GM13977 (cell line): Measurements from ENCODE around the gene FBXL15.

ENCODE experiments used
- DNase-seq: peaks from one replicate; pipeline ENCODE4 v3.0.0; 2012; ENCODE audit warnings: low spot score
- in situ Hi-C: fragments of 300-500 bp; cut with MboI; formaldehyde crosslinking; loops from one replicate; pipeline ENCODE4 v1.12.0; 2022; ENCODE audit warnings: low sequenced_read_pairs, low pct_unique_long_range_greater_than_20kb, mixed read lengths, inconsistent platforms; ENCODE audit not compliant: unreplicated experiment
- TF ChIP-seq, protein P1 (sequence below): IDR thresholded peaks from 2 replicates; pipeline ENCODE4 v1.5.1; 2012; ENCODE audit warnings: mild to moderate bottlenecking, control low read depth; ENCODE audit not compliant: insufficient read depth; ENCODE audit errors: extremely low read depth, missing control alignments

The FBXL15 gene

DNA sequence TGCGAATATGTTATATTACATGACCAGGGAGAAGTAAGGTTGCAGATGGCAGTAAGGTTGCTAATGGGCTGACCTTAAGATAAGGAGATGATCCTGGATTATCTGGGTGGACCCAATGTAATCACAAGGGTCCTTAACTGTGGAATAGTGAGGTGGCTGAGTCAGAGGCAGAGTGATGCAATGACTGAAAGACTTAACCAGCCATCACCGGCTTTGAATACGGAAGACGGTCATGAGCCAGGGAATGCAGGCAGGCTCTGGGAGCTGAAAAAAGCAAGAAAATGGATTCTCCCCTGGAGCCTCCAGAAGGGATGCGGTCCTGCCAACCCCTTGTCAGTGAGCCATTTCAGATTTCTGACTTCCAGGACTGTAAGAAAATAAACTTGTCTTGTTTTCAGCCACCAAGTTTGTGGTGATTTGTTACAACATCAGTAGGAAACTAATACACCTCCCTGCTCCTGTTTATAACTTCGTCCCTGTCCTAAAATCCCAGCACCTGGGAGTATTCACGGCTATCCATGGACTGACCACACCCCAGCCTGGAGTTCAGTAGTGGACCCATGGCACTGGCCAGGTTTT is 35.3 kb downstream of the FBXL15 start:
- TF ChIP-seq, protein P1, sequence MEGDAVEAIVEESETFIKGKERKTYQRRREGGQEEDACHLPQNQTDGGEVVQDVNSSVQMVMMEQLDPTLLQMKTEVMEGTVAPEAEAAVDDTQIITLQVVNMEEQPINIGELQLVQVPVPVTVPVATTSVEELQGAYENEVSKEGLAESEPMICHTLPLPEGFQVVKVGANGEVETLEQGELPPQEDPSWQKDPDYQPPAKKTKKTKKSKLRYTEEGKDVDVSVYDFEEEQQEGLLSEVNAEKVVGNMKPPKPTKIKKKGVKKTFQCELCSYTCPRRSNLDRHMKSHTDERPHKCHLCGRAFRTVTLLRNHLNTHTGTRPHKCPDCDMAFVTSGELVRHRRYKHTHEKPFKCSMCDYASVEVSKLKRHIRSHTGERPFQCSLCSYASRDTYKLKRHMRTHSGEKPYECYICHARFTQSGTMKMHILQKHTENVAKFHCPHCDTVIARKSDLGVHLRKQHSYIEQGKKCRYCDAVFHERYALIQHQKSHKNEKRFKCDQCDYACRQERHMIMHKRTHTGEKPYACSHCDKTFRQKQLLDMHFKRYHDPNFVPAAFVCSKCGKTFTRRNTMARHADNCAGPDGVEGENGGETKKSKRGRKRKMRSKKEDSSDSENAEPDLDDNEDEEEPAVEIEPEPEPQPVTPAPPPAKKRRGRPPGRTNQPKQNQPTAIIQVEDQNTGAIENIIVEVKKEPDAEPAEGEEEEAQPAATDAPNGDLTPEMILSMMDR, result no peak
- DNase-seq, result no peak
- in situ Hi-C loops, result no loop called here

DNA sequence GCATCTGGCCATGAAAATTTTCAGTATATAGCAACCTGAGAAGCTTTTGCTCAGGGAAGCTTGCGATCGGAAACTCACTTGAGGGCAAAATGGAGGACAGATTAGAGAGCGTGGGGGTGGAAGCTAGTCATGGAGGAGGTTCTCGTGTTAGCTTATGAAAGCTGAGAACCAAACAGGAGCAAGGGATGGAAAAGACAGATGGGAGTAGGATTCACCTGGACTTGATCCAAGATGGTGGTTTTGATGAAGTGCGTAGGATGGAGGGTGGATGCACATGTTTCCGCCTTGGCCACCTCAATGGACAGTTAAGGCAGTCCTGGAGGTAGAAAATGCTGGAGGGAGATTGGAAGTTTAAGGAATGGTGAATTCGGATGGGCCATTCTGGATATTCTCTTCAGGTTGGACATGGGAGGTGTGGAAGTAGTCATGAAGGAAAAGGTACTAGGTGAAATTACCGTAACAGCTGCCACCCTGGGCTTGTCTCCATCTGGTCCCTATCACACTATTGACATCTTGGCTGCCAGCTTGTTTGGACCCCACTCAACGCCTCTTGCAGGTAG is 37.0 kb downstream of the FBXL15 start:
- in situ Hi-C loops, result no loop called here
- TF ChIP-seq, protein P1, result no peak

DNA sequence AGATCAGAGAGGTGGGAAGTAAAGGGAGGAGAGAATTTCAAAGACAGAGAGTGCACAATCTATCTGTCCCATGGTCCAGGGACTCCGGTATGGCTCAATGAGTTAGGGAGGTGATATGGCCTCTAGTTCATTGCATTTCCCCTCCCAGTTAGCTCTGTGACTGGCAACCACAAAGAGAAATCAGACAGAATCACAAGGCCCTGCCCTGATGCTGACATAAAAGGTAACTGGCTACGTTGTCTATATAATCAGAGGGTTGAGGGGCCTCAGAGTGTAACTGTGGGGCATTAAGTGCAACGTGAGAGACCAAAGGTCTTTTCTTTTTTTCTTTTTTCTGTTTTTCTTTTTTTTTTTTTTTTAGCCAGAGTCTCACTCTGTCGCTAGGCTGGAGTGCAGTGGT is 38.0 kb downstream of the FBXL15 start:
- in situ Hi-C loops, result no loop called here
- DNase-seq, result no peak
- TF ChIP-seq, protein P1, result no peak

More for the DNA sequence above, 37.0 kb downstream of the FBXL15 start:
- no peak for DNase-seq

DNA sequence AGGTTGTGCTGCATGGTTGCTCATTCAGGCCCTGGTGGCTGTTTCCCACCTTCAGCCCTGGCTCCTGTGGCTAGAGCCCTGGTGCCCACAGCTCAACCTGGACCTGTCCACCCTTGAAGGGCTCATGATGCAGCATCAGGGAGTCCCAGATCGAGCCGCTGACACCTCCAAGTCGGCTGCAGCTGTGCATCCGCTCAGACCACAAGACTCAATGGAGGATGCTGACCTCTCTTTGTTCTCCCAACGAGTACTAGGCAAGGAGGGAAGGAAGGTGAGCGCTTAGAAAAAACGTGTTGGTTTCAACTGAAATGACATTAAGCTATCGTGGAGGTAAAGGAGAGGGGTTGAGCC is 40.2 kb downstream of the FBXL15 start:
- TF ChIP-seq, protein P1, result no peak
- DNase-seq, result no peak
- in situ Hi-C loops, result no loop called here

DNA sequence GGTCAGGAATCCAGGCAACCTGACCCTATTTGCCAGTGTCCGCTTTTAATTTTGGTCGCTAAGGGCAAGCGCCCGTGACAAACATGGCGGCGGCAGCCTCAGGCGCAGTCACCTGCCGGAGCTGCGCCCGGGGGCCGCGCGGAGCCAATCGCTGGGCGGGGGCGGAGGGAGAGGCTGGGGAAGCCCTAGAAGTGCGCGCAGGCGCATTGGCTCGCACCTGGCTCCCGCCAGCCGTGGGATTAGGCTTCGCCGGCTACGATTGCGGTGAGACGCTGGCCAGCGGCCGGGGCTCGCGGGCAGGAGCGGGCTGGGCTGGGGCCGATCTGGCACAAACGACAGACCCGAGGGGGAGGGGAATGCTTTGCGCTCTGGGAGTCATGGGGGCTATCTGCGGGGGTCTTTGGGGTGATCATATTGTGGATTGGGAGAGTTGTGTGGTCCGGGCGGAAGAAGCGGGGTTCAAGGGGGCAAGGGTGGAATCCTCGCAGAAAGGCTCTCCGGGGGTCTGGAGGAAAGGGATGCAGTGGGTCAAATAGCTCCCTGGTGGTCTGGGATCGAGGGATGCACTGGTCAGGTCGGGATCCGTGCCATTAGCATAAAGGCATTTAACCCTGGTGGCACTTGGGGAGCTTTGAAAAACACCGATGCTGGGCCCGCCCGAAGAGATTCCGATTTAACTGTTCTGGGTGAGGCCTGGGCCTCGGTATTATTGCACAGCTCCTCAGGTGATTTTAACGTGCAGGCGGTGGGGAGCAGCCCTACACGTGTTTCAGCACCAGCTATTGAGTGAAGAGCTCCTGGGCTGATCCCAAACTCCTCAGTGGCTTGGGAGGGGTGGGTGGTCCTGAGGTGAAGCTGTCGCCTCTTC is 40.8 kb downstream of the FBXL15 start:
- TF ChIP-seq, protein P1, result no peak
- peak; percentile 98 for DNase-seq
- in situ Hi-C loops, result no loop called here

DNA sequence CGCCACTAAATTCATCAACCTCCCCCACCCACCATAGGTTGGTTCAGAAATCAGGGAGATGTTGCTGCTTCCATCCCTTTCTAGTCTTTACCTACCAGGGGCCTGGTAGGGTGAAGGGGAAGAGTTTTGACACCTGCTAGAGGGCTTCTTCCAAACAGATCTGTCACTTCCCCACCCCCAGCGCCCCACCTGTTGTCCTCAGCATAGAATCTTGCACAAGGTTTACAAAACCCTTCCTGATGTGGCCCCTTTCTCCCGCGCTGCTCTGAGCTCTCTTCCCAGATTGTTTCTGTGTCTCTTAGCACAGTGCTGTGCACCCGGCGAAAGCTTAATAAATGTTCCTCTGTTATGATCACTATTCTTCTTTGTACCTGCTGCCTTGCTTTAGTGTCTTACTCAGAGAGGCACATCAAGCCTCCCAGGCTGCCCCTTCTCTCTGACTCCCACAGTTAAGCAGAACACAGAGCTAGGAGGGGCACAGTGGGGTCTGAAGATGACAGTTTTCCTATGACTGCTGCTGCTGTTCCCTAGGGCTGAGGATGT is 41.9 kb downstream of the FBXL15 start:
- in situ Hi-C loops, result no loop called here
- DNase-seq, result no peak
- TF ChIP-seq, protein P1, result no peak
